ENCODE measurements around the gene ZNF275. TPM values are rescaled to one million over a fixed set of nuclear protein-coding genes. Genes with fewer than 3 reads are reported as not detected.

The ZNF275 gene
- total RNA-seq, 1 experiment from 2014 or later: 9.8 TPM

DNA sequence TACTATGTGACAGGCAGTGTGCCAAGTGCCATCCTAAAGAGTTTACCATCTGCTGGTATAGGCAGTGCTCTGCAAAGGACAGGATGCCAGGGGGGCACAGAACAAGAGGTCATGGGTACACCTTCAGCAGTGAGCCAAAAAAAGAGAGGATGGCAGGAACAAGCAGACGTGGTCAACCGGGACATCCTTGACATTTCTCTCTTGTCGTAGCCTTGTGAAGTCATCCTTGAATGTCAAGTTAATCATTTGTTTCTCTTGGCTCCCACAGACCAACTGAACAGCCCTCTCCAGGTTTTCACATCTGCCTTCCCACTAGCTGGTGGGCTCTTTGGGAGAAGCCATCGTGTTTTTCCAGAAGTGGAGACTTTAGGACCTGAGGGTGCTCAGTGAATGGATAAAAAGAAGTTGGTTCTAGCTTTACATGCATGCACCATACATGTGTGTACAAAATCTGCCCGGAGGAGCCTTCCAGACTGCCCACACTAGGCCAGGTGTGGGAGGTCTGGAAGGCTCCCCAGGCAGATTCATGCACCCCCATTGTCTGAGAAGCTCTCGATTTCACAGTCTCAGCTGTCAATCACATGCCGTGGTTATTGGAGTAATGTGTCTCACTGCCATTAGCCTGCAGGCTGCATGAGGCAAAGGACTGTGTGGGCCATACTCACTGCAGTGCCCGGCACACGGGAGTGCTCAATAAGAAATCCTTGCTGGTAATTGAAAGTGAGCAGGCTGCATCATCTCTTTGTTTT is 28.8 kb upstream of the ZNF275 start (continued):
- TF ChIP-seq, protein P1, sequence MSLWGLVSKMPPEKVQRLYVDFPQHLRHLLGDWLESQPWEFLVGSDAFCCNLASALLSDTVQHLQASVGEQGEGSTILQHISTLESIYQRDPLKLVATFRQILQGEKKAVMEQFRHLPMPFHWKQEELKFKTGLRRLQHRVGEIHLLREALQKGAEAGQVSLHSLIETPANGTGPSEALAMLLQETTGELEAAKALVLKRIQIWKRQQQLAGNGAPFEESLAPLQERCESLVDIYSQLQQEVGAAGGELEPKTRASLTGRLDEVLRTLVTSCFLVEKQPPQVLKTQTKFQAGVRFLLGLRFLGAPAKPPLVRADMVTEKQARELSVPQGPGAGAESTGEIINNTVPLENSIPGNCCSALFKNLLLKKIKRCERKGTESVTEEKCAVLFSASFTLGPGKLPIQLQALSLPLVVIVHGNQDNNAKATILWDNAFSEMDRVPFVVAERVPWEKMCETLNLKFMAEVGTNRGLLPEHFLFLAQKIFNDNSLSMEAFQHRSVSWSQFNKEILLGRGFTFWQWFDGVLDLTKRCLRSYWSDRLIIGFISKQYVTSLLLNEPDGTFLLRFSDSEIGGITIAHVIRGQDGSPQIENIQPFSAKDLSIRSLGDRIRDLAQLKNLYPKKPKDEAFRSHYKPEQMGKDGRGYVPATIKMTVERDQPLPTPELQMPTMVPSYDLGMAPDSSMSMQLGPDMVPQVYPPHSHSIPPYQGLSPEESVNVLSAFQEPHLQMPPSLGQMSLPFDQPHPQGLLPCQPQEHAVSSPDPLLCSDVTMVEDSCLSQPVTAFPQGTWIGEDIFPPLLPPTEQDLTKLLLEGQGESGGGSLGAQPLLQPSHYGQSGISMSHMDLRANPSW (CRISPR knock-in tag; conservative IDR thresholded peaks at IDR 0.05; ENCODE audit: low read depth): no peak
- TF ChIP-seq, protein P2, sequence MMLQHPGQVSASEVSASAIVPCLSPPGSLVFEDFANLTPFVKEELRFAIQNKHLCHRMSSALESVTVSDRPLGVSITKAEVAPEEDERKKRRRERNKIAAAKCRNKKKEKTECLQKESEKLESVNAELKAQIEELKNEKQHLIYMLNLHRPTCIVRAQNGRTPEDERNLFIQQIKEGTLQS (CRISPR knock-in tag; conservative IDR thresholded peaks at IDR 0.05): no peak
- TF ChIP-seq ETV6 (CRISPR knock-in tag; IDR thresholded peaks at IDR 0.05): no peak

DNA sequence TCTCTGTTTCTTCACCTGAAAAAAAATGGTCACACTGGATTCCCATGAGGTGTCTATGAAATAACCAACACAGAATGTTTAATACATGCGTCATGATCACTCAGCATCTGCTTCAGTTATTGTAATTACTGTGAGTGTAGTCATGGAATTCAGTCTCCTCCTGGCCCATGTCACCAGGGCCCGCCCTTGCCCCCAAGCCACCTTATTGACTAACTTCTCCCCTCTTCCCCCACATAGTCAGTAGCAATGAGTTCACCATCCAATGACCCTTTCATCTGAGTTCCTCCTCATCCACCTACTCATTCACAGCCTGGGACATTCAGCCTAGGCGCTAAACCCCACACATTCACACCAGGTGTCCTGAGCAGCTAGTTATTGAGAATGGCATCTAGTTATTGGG is 28.0 kb upstream of the ZNF275 start:
- H3K9me3 Mint-ChIP-seq: no peaks in the 10 kb centered on the region
- ChIA-PET CTCF (no interaction called here), POLR2A (no interaction called here)
- no peak overlapping the region for H3K27ac Mint-ChIP-seq
- TF ChIP-seq CREB1 (CRISPR knock-in tag; IDR thresholded peaks at IDR 0.05) (no peak), GABPB1 (CRISPR knock-in tag; IDR thresholded peaks at IDR 0.05) (no peak), SP1 (CRISPR knock-in tag; conservative IDR thresholded peaks at IDR 0.05) (no peak), PRRX2 (CRISPR knock-in tag; IDR thresholded peaks at IDR 0.05) (no peak), ZNF232 (CRISPR knock-in tag; IDR thresholded peaks at IDR 0.05) (no peak), ZBTB21 (CRISPR knock-in tag; IDR thresholded peaks at IDR 0.05; ENCODE audit: borderline replicate concordance) (no peak), GRHL2 (CRISPR knock-in tag; IDR thresholded peaks at IDR 0.05; ENCODE audit: insufficient replicate concordance, severe bottlenecking) (no peak), IRF2 (CRISPR knock-in tag; IDR thresholded peaks at IDR 0.05; ENCODE audit: borderline replicate concordance, low read depth) (no peak), TCF7 (CRISPR knock-in tag; IDR thresholded peaks at IDR 0.05; ENCODE audit: low read depth) (no peak)
- TF ChIP-seq, protein P3, sequence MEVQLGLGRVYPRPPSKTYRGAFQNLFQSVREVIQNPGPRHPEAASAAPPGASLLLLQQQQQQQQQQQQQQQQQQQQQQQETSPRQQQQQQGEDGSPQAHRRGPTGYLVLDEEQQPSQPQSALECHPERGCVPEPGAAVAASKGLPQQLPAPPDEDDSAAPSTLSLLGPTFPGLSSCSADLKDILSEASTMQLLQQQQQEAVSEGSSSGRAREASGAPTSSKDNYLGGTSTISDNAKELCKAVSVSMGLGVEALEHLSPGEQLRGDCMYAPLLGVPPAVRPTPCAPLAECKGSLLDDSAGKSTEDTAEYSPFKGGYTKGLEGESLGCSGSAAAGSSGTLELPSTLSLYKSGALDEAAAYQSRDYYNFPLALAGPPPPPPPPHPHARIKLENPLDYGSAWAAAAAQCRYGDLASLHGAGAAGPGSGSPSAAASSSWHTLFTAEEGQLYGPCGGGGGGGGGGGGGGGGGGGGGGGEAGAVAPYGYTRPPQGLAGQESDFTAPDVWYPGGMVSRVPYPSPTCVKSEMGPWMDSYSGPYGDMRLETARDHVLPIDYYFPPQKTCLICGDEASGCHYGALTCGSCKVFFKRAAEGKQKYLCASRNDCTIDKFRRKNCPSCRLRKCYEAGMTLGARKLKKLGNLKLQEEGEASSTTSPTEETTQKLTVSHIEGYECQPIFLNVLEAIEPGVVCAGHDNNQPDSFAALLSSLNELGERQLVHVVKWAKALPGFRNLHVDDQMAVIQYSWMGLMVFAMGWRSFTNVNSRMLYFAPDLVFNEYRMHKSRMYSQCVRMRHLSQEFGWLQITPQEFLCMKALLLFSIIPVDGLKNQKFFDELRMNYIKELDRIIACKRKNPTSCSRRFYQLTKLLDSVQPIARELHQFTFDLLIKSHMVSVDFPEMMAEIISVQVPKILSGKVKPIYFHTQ (CRISPR knock-in tag; IDR thresholded peaks at IDR 0.05): no peak
- TF ChIP-seq, protein P4, sequence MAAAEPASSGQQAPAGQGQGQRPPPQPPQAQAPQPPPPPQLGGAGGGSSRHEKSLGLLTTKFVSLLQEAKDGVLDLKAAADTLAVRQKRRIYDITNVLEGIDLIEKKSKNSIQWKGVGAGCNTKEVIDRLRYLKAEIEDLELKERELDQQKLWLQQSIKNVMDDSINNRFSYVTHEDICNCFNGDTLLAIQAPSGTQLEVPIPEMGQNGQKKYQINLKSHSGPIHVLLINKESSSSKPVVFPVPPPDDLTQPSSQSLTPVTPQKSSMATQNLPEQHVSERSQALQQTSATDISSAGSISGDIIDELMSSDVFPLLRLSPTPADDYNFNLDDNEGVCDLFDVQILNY (CRISPR knock-in tag; IDR thresholded peaks at IDR 0.05): no peak
- TF ChIP-seq, protein P2 (CRISPR knock-in tag; conservative IDR thresholded peaks at IDR 0.05): no peak
- TF ChIP-seq, protein P5, sequence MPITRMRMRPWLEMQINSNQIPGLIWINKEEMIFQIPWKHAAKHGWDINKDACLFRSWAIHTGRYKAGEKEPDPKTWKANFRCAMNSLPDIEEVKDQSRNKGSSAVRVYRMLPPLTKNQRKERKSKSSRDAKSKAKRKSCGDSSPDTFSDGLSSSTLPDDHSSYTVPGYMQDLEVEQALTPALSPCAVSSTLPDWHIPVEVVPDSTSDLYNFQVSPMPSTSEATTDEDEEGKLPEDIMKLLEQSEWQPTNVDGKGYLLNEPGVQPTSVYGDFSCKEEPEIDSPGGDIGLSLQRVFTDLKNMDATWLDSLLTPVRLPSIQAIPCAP (CRISPR knock-in tag; IDR thresholded peaks at IDR 0.05): no peak
- TF ChIP-seq, protein P6, sequence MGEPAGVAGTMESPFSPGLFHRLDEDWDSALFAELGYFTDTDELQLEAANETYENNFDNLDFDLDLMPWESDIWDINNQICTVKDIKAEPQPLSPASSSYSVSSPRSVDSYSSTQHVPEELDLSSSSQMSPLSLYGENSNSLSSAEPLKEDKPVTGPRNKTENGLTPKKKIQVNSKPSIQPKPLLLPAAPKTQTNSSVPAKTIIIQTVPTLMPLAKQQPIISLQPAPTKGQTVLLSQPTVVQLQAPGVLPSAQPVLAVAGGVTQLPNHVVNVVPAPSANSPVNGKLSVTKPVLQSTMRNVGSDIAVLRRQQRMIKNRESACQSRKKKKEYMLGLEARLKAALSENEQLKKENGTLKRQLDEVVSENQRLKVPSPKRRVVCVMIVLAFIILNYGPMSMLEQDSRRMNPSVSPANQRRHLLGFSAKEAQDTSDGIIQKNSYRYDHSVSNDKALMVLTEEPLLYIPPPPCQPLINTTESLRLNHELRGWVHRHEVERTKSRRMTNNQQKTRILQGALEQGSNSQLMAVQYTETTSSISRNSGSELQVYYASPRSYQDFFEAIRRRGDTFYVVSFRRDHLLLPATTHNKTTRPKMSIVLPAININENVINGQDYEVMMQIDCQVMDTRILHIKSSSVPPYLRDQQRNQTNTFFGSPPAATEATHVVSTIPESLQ (CRISPR knock-in tag; IDR thresholded peaks at IDR 0.05): no peak
- no peaks in the 10 kb centered on the region; the same call in 1 of the 2 replicates for H3K27me3 Mint-ChIP-seq (ENCODE audit: low read depth)
- H3K4me3 Mint-ChIP-seq: no peak overlapping the region
- ATAC-seq (no peak), DNase-seq (ENCODE audit: low spot score) (no peak)
- no peaks in the 10 kb centered on the region for H3K36me3 Mint-ChIP-seq
- H3K4me1 Mint-ChIP-seq: no peaks in the 10 kb centered on the region

Measured in WTC11 (cell line).